ENCODE data around the gene NCBP1.

The NCBP1 gene

DNA sequence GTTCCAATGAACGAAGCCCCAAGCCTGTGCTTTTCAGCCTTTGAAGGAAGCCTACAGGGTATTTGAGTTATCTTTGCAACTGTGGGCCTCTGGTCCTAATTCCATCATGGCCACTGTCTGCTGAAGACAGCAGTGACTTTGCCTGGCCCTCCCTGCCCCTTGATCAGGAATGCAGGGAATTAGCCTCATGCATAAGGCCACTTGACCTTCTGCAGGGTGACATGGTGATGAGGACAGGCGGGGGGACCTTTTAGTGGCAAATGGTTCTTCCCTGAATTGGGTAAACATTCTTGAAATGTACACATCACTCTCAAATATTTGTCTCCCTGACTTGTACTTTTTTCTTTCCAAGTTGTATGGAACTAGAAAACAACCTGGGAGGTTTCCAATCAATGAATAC lies 88.7 kb downstream of the NCBP1 start:
- no peak for TF ChIP-seq CTCF (conservative IDR thresholded peaks at IDR 0.05)
- no peak for TF ChIP-seq ZFX (IDR thresholded peaks at IDR 0.05)
- H3K27ac ChIP-seq: no peak overlapping the region
